DOHH2 (cell line): Measurements from ENCODE around the gene PCDH9.

Source experiments
- H3F3A ChIP-seq: fragments of 200-600 bp; sonication (generic), shearing (Covaris generic); 2 replicates; pipeline ENCODE4 v1.6.0; 2016; ENCODE audit warnings: antibody characterized with exemption, mild to moderate bottlenecking; ENCODE audit not compliant: control insufficient read depth, insufficient read depth
- H3K27ac ChIP-seq: fragments of 200-600 bp; sonication (generic); 2 replicates; pipeline ENCODE4 v1.5.1; 2014; ENCODE audit warnings: low read depth, mild to moderate bottlenecking, low read length, moderate library complexity
- H3K27me3 ChIP-seq: fragments of 200-600 bp; sonication (generic); 2 replicates; pipeline ENCODE4 v1.6.1; 2014; ENCODE audit warnings: mild to moderate bottlenecking, low read length, mixed read lengths; ENCODE audit not compliant: control insufficient read depth
- H3K36me3 ChIP-seq: fragments of 200-600 bp; sonication (generic); 2 replicates; pipeline ENCODE4 v1.6.1; 2014; ENCODE audit warnings: mild to moderate bottlenecking, low read length, moderate library complexity, mixed read lengths; ENCODE audit not compliant: control insufficient read depth
- H3K4me1 ChIP-seq: fragments of 200-600 bp; sonication (generic); 2 replicates; pipeline ENCODE4 v1.6.1; 2014; ENCODE audit warnings: mild to moderate bottlenecking, low read length, mixed read lengths; ENCODE audit not compliant: control insufficient read depth
- H3K4me2 ChIP-seq: fragments of 200-600 bp; sonication (generic); 2 replicates; pipeline ENCODE4 v1.6.0; 2014; ENCODE audit warnings: mild to moderate bottlenecking, low read length, moderate library complexity
- H3K4me3 ChIP-seq: fragments of 200-600 bp; sonication (generic); 2 replicates; pipeline ENCODE4 v1.5.1; 2014; ENCODE audit warnings: mild to moderate bottlenecking, low read length, mixed read lengths
- H3K79me2 ChIP-seq: fragments of 200-600 bp; sonication (generic); 2 replicates; pipeline ENCODE4 v1.6.1; 2014; ENCODE audit warnings: mild to moderate bottlenecking, low read length, mixed read lengths; ENCODE audit not compliant: control insufficient read depth
- H3K9me2 ChIP-seq: fragments of 200-600 bp; sonication (generic); replicated peaks from 2 replicates; pipeline ENCODE4 v1.6.1; 2014; ENCODE audit warnings: mild to moderate bottlenecking, low read length, mixed read lengths; ENCODE audit not compliant: control insufficient read depth
- H3K9me3 ChIP-seq: fragments of 200-600 bp; sonication (generic); 2 replicates; pipeline ENCODE4 v1.6.1; 2014; ENCODE audit warnings: antibody characterized with exemption, low read length, mixed read lengths; ENCODE audit not compliant: control insufficient read depth, insufficient read depth
- H4K20me1 ChIP-seq: fragments of 200-600 bp; sonication (generic); 2 replicates; pipeline ENCODE4 v1.6.0; 2014; ENCODE audit warnings: low read depth, mild to moderate bottlenecking, antibody characterized with exemption, low read length, moderate library complexity; ENCODE audit not compliant: control insufficient read depth, insufficient read depth
- CTCF ChIP-seq: fragments of 200-600 bp; sonication (generic); IDR thresholded peaks from one replicate; pipeline ENCODE4 v1.5.1; 2014; ENCODE audit warnings: antibody characterized with exemption, mild to moderate bottlenecking, low read depth, low read length; ENCODE audit not compliant: poor library complexity, severe bottlenecking
- EZH2phosphoT487 ChIP-seq: fragments of 200-600 bp; sonication (generic); IDR thresholded peaks from 2 replicates; pipeline ENCODE4 v1.6.1; 2017; ENCODE audit warnings: borderline replicate concordance, mild to moderate bottlenecking, antibody characterized with exemption, low read length, moderate library complexity, mixed read lengths

PCDH9 gene

DNA sequence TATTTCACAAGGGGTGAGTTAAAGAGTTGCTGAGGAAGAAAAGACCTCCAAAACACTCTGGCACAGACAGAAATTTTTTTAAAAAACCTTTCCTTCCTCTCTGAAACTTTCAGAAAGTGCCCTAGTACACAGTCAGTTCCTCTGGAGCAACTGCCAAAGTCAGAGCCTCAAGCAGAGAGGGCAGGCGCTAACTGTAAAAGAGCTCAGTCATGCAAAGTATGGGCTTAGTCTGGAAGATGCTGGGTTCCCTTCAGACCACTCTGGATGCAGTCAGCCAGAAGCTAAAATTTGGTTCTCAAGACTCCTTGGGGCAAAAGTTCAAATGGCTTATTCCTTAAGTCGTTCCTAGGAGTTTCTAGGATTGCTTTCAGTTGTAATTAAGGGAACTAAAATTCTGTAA is 671.6 kb downstream of the PCDH9 start:
- no peak for TF ChIP-seq EZH2phosphoT487
- TF ChIP-seq CTCF, result no peak

DNA sequence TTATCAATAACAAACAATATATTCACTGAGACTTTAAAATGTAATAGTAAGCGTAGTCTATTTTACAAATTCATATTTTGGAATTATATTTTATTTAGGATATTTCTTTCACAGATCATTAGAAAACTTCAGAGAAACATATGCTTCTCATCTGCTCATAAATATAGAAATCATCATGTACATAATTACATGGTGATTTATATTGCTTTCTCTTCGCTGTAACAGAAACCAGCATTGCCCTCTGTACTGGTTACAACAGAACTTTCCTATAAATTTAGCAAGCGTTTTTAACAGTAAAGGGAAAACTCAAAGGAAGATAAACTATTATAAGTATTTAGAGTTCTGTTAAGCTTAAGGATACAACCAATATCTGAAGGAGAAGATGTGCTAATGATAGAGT is 672.8 kb downstream of the PCDH9 start:
- Histone ChIP-seq H3K27me3 (no peaks in the 10 kb centered on the region), H3F3A (no peaks in the 10 kb centered on the region), H4K20me1 (no peaks in the 10 kb centered on the region), H3K36me3 (no peaks in the 10 kb centered on the region), H3K4me3 (no peak overlapping the region), H3K4me2 (no peak overlapping the region), H3K9me2 (no peaks in the 10 kb centered on the region), H3K4me1 (no peaks in the 10 kb centered on the region), H3K79me2 (no peaks in the 10 kb centered on the region), H3K27ac (no peak overlapping the region), H3K9me3 (peaks cover 6% of the 10 kb centered on the region; the same call in 1 of the 2 replicates)
- TF ChIP-seq CTCF, result no peak
- no peak for TF ChIP-seq EZH2phosphoT487

More for the DNA sequence above, 671.6 kb downstream of the PCDH9 start:
- Histone ChIP-seq H3K27me3 (no peaks in the 10 kb centered on the region), H3K9me2 (no peaks in the 10 kb centered on the region), H4K20me1 (no peaks in the 10 kb centered on the region), H3K9me3 (peaks cover 13% of the 10 kb centered on the region; the same call in 1 of the 2 replicates), H3K79me2 (no peaks in the 10 kb centered on the region), H3K4me1 (no peaks in the 10 kb centered on the region), H3K27ac (no peak overlapping the region), H3K4me3 (no peak overlapping the region), H3K36me3 (no peaks in the 10 kb centered on the region), H3K4me2 (no peak overlapping the region), H3F3A (no peaks in the 10 kb centered on the region)

DNA sequence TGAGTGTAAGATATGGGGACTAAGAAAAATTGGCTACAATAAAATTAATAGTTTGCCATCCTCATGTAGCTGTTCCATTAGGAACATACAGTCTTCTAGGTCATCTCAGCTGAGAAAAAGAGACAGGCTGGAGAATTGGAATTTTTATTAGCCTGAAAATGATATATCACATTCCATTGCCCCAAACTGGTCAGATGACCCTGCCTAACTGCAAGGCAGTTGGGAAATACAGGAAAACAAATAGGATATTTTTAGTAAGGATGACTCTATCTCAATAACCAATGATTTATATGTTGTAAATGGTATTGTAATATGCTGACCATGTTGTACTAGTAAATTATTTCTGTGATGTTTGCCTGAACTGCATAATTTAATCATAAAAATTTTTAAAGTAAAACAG is 673.8 kb downstream of the PCDH9 start:
- H3K27me3 ChIP-seq, result no peaks in the 10 kb centered on the region
- H3K4me3 ChIP-seq, result no peak overlapping the region
- H3K9me2 ChIP-seq, result no peaks in the 10 kb centered on the region
- no peak for TF ChIP-seq EZH2phosphoT487
- no peak for TF ChIP-seq CTCF
- H3K36me3 ChIP-seq, result no peaks in the 10 kb centered on the region
- H3K79me2 ChIP-seq, result no peaks in the 10 kb centered on the region
- H4K20me1 ChIP-seq, result no peaks in the 10 kb centered on the region
- H3K27ac ChIP-seq, result no peak overlapping the region
- H3K9me3 ChIP-seq, result peaks cover 3% of the 10 kb centered on the region; the same call in 1 of the 2 replicates
- no peaks in the 10 kb centered on the region for H3F3A ChIP-seq
- no peak overlapping the region for H3K4me2 ChIP-seq
- H3K4me1 ChIP-seq, result no peaks in the 10 kb centered on the region
